HS-27A (cell line): Measurements from ENCODE around the gene AHNAK.

Experiments
- DNase-seq: peaks from one replicate; pipeline ENCODE4 v3.0.0-alpha.2; 2012; ENCODE audit warnings: low read depth, missing footprints

AHNAK gene

GRCh38 chr11:62431171-62431901 is 115.3 kb downstream of the AHNAK start:
- DNase-seq = peak; percentile 85

GRCh38 chr11:62430425-62430824 is 116.2 kb downstream of the AHNAK start:
- no peak for DNase-seq

DNA sequence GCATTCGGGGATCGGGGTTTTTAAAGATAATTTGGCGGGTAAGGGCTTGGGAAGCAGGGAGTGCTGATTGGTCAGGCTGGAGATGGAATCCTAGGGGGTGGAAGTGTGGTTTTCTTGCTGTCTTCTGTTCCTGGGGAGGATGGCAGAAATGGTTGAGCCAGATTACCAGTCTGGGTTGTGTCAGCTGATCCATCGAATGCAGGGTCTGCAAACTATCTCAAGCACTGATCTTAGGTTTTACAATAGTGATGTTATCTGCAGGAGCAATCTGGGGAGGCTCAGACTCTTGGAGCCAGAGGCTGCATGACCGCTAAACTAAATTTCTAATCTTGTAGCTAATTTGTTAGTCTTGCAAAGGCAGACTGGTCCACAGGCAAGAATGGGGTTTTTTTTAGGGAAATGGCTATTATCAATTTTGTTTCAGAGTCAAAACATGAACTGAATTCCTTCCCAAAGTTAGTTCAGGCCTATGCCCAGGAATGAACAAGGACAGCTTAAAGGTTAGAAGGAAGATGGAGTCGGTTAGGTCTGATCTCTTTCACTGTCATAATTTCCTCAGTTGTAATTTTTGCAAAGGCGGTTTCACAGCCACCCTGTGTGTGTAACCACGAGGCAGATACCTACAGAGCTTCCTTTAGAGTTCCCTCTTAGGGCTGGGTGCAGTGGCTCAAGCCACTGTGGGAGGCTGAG is 117.6 kb downstream of the AHNAK start:
- DNase-seq = no peak

DNA sequence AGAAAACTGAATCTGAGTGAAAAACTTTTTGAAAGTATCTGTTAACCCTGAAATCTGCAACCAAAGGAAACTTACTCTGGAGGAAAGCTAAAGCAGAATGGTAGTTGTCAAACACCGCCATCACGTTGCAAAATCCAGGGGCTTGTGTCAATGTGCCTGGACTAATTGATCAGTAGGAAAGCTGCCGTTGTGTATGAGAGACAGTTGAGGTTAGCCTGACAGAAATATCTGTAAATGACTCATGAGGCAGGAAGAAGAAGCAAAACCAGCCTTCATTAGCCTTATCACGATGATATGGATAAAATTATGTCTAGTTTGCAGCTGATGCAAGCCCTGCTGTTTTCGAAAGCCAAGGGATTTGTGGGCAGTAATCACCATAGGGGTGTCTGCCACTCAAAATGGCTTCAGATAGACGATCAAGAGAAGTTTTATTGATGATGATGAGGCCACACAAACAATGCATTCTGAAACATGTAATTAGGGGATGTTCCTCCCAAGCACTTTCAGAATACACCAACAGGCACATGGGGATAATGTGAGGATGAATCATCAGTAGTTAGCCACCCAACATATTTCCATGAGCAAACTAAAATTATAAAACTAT is 118.9 kb downstream of the AHNAK start:
- DNase-seq = peak; percentile 58

- DNase-seq = no peak
Measured at GRCh38 chr11:62423012-62423411, 123.6 kb downstream of the AHNAK start.

DNA sequence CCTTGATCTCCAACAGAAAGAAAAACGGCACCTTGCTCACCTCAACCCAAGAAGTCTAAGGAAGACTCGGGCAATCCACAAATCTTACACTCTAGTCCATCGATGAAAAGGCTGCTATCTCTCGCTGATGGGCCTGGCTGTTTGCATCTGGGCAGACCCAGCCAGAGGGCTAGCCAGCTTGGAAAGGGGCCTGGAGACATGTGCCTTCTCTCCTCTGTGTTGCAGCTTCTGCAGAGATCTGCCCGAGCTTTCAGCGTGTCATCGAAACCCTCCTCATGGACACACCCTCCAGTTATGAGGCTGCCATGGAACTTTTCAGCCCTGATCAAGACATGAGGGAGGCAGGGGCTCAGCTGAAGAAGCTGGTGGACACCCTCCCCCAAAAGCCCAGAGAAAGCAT is 124.6 kb downstream of the AHNAK start:
- no peak for DNase-seq

DNA sequence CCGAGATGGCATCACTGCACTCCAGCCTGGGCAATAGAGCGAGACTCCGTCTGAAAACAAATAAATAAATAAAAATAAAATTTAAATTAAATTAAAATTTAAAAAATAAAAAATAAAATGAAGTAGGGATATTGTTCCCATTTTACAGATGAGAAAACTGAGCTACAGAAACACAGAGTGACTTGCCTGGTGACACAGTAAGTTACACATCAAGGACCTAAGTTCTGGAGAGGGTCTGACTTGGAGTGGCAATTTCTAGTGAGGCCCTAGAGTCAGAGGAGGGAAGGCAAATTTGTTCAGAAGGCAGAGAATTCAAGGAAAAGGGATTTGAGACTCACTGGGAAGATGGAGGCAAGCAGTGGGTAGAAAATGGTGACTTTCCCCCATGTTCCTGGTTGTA is 125.7 kb downstream of the AHNAK start:
- DNase-seq = no peak

DNA sequence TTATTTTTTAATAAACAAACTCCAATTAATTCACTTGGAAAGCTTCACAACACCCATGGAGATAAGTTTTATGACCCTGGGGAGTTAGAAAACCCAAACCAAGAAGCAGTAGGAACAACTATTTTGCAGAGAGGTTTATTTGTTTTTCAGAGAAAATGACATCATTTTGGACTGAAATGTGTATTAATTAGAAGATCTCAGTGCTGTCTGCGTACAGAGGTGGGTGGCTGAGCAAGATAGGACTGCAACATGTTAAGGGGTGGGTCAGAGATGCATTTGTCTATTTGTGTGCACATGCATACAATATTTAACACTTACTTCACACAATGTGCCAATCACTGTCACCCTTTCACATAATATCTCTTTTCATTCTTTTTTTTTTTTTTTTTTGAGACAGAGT is 126.7 kb downstream of the AHNAK start:
- no peak for DNase-seq

DNA sequence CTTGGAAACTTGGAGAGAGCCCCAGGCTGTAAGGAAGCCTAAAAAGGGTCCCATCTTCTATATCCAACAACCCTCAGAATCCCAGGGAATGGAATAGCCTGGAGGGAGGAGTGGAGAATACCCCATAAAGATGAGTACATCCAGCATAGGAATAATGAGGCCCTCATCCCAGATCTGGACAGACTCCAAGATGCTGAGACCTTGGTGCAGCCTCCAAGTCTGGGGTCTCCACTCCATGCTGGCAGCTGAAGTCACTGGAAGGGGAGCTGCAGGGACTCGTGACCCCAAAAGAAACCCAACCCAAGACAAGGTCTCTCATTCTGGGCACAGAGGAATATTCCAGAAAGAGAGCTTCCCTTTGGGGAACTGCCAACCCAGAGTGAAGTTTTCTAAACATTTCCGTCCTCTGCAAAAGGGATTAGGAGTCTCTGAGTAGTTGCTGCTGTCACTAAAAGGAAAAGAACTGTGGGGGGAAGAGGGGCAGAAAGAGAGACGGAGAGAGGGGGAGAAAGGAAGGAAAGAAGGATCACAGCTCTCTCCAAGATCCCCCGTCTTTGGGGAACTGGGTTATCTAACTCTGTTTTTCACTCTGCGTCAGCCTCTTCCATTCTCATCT is 127.2 kb downstream of the AHNAK start:
- DNase-seq = no peak

DNA sequence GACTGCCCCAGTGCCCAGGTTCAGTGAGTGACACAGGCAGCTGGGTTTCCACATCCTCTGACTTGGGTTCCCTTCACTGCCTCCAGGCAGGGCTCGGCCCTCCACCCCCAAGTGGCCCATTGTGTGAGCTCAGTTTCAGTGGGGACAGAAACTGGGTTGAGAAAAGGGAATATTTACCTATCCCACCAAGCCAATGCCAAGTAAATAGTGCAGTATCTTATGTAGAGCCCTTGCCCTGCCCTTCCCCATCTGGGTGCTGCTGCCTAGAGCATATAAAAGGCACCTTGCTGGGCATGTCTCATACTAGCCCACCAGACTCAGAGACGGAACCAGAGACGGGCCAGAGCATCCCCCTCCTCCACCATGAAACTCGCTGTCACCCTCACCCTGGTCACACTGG is 127.9 kb downstream of the AHNAK start, which contains the start of gene SCGB1A1:
Gene SCGB1A1, plus strand, starts transcription at position 301 of the 400 bp plus-strand sequence. Its CDS starts 63 bp downstream, at position 364.
- DNase-seq = no peak

GRCh38 chr11:62418136-62418535 is 128.5 kb downstream of the AHNAK start:
- DNase-seq = no peak

- DNase-seq = no peak
Measured at GRCh38 chr11:62416596-62416995, 130.0 kb downstream of the AHNAK start.

GRCh38 chr11:62413060-62413696 is 133.4 kb downstream of the AHNAK start:
- DNase-seq = no peak

DNA sequence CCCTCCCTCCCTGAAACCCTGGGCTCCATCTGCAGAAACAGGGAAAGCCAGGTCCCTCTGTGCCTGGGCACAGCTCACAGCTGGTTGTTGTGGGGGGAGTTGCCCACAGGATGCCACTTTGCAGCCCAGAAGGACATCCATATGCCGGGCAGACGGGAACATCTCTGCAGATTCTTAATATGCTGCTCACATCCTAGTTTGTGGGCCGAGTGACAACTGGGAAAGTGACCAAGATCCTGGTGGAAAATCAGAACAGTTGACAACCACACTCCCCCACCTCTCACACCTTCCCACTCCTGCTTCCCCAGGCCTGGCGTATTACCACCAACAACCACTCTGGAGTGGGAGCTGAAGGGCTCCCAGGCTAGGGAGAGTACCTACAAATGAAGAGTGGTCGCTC is 135.1 kb downstream of the AHNAK start:
- no peak for DNase-seq

DNA sequence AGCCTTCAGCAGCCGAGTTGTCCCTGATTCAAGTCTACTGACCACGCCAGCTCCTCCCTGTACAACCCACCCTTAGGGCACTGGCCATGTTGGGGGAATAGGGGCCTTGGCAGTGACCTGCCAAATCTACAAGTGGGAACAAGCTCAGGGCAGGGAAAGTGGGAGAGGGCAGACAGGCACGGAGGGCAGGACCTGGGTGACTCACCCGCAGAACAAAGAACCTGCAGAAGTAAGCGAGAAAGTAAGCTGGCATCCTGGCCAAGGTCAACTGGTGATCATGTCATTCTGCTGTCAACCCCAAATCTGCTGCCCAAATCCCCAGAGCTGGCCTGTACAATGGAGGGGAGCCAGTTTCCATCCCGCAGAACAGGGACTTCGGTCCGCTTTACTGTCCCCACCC is 135.6 kb downstream of the AHNAK start:
- no peak for DNase-seq

DNA sequence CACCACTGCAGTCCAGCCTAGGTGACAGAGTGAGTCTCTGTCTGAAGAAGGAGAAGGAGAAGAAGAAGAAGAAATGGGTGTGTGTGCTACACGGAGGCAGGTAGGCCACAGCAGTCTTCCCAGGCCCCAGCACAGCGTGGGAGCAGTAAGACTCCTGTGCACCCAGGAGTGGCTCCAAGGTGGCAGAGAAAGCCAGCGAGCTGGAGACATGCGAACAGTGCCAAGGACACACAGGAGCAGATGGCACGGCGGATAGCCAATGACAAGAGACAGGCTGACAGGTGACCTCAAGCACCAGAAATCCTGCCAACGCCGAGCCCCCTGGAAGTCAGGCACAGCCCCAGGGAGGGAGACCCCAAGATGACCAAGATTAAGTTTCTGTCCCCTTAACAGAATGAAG is 136.8 kb downstream of the AHNAK start:
- DNase-seq = no peak

DNA sequence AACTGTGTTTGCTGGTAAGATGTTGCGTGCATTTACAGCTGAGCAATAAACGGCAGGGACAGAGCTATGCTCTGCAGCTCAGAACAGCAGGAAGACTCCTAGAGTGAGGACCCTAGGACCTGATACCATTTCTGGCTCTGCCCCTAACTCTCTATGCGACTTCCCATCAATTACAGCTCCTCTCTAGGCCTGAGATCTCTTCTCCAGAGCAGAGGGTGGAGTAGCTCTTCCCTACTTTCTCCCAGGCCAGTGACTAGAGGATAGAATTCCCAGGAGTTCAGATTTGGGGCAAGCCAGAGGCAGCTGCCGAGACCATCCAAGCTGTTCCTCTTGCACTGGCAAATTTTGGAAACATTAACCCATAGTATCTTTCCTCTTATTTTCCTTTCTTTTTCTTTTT is 140.6 kb downstream of the AHNAK start:
- no peak for DNase-seq

GRCh38 chr11:62404901-62405300 is 141.7 kb downstream of the AHNAK start:
- no peak for DNase-seq

- DNase-seq = no peak
Measured at GRCh38 chr11:62404435-62404834, 142.2 kb downstream of the AHNAK start.

DNA sequence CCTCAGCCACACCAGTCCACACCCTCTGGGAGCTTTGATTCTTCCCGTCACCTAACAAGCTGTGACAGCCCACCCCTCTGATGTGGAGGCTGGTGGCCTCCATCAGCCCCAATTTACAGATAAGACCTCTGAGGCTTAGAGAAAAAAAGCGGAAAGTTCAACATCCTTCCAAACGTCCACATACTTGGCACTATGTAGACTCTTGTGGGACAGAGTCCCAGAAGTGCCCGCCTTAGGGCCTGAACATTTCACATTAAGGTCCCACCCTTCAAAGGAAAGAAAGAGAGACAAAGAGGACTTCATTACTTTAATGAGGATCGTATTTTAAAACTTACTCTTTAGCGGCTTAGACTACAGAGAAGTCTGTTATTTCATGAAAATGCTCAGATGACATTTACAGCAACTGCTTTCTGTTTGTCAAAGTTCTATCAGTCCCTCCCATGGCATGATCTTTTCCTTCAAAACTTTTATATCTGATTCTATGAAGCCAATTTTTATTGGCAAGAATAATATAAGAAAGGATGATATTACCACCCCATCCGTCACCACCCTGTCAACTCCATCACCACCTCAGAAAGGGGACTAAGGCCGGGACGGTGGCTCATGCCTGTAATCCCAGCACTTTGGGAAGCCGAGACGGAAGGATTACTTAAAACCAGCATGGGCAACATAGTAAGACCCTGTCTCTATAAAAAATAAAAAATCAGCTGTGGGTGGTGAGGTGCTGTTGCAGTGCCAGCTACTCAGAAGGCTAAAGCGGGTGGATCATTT is 143.5 kb downstream of the AHNAK start:
- DNase-seq = no peak

DNA sequence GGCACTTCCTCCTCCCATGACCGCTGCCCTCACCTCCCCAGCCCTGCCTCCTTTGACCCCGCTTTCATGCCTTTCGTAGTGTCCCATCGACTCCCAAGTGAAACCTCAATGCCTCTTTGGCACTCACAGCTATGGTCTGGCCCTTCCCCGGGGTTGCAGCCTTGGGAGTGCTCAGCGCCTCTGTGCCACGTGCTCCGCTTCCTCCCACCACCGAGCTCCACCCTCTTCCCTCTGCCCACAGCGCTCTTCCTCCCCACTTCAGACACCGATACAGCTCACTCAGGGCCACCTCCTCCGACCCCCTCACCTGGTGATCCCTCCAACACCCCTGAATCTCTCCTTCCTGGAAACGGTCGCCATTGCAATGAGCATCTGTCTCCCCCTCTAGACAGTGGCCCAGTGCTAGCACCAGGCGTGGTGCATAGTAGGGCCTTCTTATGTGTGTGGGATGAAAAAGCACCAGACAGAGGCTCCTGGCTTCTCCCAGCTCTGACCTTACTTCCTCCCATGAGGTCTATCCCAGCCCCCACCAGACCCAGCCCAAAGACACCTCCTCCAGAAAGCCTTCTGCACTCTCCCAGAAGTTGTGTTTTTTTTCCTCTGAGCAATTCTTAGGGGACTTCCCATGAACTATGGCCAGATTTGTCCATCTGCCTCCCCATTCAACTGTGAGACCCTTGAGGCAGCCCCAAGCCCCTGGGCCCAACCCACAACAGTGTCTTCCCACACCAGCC is 144.2 kb downstream of the AHNAK start:
- DNase-seq = no peak
